PC-9 (cell line): ENCODE data around the gene ZNF280A.

Experiments
- CTCF ChIP-seq: fragments of 200-600 bp; sonication (generic); conservative IDR thresholded peaks from 2 replicates; pipeline ENCODE4 v1.6.1; 2017; ENCODE audit warnings: mixed run types, antibody characterized with exemption, mild to moderate bottlenecking, moderate library complexity
- EZH2 ChIP-seq: fragments of 200-600 bp; sonication (generic); IDR thresholded peaks from 2 replicates; pipeline ENCODE4 v1.8.0; 2017; ENCODE audit warnings: antibody characterized with exemption, low read depth

DNA sequence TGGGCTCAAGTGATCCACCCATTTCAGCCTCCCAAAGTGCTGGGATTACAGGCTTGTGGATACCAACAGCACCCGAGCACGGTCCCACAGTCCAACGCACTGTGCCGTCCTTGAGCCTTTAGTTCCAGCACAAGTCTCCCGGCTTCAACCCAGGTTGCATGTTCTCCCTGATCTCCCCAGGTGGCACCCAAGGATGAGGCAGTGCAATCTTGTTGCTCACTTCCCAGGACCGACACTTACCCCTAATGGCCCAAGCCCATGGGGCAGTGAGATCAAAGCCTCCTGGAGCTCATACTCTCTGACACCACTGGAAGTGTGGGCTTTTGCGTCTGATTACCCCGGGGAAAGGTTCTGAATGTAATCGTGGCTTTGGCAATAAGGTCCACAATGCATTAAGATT lies 35.5 kb upstream of the ZNF280A start:
- no peak for TF ChIP-seq CTCF
- no peak for TF ChIP-seq EZH2
